AG04450 (cell line): ENCODE data around the gene ZFR2. TPM values are rescaled to one million over a fixed set of nuclear protein-coding genes. Genes with fewer than 3 reads are reported as not detected.

Source experiments
- CTCF ChIA-PET: fragments of 300-600, 350-600 bp; formaldehyde crosslinking; extraction: SDS; loops from one replicate; lab custom pipeline; 2022; ENCODE audit warnings: antibody characterized with exemption, inconsistent platforms; lab: Charles Lee
- POLR2A ChIA-PET: fragments of 350-600 bp; formaldehyde crosslinking; extraction: SDS; loops from one replicate; lab custom pipeline; 2021; ENCODE audit warnings: antibody characterized with exemption, inconsistent platforms; lab: Yijun Ruan, JAX
- DNase-seq: peaks from one replicate; pipeline ENCODE4 v3.0.0-alpha.2; 2011; ENCODE audit warnings: low read depth, low spot score
- H3K27ac ChIP-seq: one replicate; pipeline ENCODE4 v1.5.1; 2012; ENCODE audit warnings: low read depth, low read length, control low read depth
- H3K27me3 ChIP-seq: one replicate; pipeline ENCODE4 v1.6.0; 2012; ENCODE audit warnings: low read length; ENCODE audit not compliant: control insufficient read depth, insufficient read depth
- H3K4me3 ChIP-seq: 2 replicates; pipeline ENCODE4 v1.5.1; 2011; ENCODE audit warnings: mild to moderate bottlenecking, low read depth, low read length, control low read depth
- H3K9me3 ChIP-seq: 2 replicates; pipeline ENCODE4 v1.5.1; 2012; ENCODE audit warnings: low read length; ENCODE audit not compliant: control insufficient read depth, insufficient read depth
- polyA plus RNA-seq: library from polyadenylated mRNA; depleted of rRNA; stranded (reverse); fragments of >200 nt; gene quantifications from 2 replicates; pipeline ENCODE4 v1.2.3, GENCODE V29; 2011
- TF ChIP-seq, protein P1 (sequence below): IDR thresholded peaks from 2 replicates; pipeline ENCODE4 v1.5.1; 2011; ENCODE audit warnings: low read depth, low read length, control low read depth, inconsistent platforms

ZFR2 gene
- polyA plus RNA-seq, 1 experiment, result not detected

DNA sequence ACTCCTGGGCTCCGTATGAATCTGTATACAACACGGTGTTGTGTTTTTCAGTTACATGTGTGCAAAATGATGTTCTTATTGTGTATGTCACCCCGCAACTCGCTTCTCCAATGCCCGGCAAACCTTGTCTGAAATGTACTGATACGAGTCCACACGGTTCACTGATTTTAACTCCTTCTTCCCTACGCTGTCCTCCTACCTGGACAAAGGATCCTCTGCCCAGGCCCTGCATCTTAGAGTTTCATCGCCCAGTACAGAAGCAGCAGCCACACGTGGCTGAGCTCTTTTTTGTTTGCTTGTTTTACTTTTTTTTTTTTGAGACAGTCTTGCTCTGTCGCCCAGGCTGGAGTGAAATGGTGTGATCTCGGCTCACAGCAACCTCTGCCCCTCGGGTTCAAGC lies 28.9 kb downstream of the ZFR2 start:
- TF ChIP-seq, protein P1, sequence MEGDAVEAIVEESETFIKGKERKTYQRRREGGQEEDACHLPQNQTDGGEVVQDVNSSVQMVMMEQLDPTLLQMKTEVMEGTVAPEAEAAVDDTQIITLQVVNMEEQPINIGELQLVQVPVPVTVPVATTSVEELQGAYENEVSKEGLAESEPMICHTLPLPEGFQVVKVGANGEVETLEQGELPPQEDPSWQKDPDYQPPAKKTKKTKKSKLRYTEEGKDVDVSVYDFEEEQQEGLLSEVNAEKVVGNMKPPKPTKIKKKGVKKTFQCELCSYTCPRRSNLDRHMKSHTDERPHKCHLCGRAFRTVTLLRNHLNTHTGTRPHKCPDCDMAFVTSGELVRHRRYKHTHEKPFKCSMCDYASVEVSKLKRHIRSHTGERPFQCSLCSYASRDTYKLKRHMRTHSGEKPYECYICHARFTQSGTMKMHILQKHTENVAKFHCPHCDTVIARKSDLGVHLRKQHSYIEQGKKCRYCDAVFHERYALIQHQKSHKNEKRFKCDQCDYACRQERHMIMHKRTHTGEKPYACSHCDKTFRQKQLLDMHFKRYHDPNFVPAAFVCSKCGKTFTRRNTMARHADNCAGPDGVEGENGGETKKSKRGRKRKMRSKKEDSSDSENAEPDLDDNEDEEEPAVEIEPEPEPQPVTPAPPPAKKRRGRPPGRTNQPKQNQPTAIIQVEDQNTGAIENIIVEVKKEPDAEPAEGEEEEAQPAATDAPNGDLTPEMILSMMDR, result no peak
- peaks cover 6% of the 10 kb centered on the region for H3K27me3 ChIP-seq
- H3K4me3 ChIP-seq, result no peak overlapping the region
- CTCF ChIA-PET, result no interaction called here
- POLR2A ChIA-PET, result no interaction called here
- DNase-seq, result no peak
- H3K9me3 ChIP-seq, result peaks cover 9% of the 10 kb centered on the region
- no peak overlapping the region for H3K27ac ChIP-seq

DNA sequence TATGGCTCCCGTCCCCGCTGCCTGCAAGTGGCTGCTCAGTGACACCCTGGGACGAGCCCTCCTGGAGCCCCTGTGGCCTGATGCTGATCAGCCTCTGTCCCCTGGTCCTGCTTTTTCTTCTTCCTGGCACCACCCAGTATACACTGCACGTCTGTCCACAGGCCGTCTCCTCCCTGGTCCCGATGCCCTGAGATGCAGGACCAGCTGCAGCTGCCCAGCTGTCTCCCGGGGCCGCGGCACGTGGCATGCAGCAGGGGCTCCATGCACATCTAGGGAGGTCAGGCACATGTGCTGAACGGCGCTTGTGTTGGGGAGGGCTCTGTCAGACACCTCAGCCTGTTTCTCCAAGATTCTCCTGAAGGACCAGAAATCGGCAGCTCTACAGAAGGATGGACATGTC lies 30.2 kb downstream of the ZFR2 start:
- no peak for DNase-seq
- TF ChIP-seq, protein P1, result no peak
- no peak overlapping the region for H3K27ac ChIP-seq
- peaks cover 17% of the 10 kb centered on the region for H3K9me3 ChIP-seq
- no peak overlapping the region for H3K4me3 ChIP-seq
- H3K27me3 ChIP-seq, result peaks cover 6% of the 10 kb centered on the region
- CTCF ChIA-PET, result no interaction called here
- POLR2A ChIA-PET, result no interaction called here

DNA sequence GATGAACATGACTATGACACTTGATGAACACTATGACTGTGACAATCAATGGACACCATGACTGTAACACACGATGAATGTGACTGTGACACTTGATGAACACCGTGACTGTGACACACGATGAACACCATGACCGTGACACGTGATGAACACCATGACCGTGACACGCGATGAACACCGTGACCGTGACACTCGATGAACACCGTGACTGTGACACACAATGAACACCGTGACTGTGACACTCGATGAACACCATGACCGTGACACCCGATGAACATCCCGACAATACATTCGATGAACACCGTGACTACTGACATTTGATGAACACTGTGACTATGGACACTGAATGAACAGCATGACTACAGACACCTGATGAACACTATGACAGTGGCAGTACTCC lies 30.9 kb downstream of the ZFR2 start:
- Histone ChIP-seq H3K9me3 (peaks cover 17% of the 10 kb centered on the region), H3K27me3 (peaks cover 8% of the 10 kb centered on the region), H3K4me3 (no peak overlapping the region), H3K27ac (no peak overlapping the region)
- no peak for DNase-seq
- TF ChIP-seq, protein P1, result no peak
- POLR2A ChIA-PET, result no interaction called here
- CTCF ChIA-PET, result no interaction called here

DNA sequence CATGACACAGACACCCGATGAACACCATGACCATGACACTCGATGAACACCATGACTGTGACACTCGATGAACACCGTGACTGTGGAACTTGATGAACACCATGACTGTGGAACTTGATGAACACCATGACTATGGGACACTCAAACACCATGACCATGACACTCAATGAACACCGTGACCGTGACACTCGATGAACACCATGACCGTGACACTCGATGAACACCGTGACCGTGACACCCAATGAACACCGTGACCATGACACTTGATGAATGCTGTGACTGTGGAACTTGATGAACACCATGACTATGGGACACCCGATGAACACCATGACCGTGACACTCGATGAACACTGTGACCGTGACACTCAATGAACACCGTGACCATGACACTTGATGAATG lies 31.5 kb downstream of the ZFR2 start:
- H3K27me3 ChIP-seq, result peaks cover 8% of the 10 kb centered on the region
- H3K27ac ChIP-seq, result no peak overlapping the region
- ChIA-PET CTCF (no interaction called here), POLR2A (no interaction called here)
- TF ChIP-seq, protein P1, result no peak
- no peak for DNase-seq
- no peak overlapping the region for H3K4me3 ChIP-seq
- peaks cover 17% of the 10 kb centered on the region for H3K9me3 ChIP-seq

DNA sequence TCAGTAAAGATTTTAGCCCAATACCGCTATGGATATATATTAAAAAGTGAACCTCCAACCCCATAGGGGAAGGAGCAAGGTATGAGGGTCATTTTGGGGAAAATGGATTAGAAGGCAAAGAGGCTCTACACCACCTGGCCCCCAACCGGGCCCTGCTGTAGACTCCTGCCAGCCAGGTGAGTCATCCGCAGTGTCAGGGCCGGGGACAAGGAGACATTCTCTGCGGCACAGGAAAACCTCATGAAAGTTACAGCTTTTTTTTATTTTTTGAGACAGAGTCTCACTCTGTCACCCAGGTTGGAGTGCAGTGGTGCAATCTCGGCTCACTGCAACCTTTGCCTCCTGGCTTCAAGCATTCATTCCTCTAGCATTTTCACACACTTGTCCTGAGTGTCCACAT lies 32.0 kb downstream of the ZFR2 start:
- ChIA-PET CTCF (no interaction called here), POLR2A (no interaction called here)
- H3K27me3 ChIP-seq, result peaks cover 8% of the 10 kb centered on the region
- no peak overlapping the region for H3K27ac ChIP-seq
- TF ChIP-seq, protein P1, result no peak
- H3K9me3 ChIP-seq, result peaks cover 17% of the 10 kb centered on the region
- DNase-seq, result no peak
- no peak overlapping the region for H3K4me3 ChIP-seq
